ENCODE measurements around the gene DACH2. TPM values are rescaled to one million over a fixed set of nuclear protein-coding genes. Genes with fewer than 3 reads are reported as not detected.

DACH2 gene
- total and polyA plus RNA-seq, 9 of the 15 experiments (the other 6 are each of a cell fraction or from before 2014, with no cell fraction given), result not detected

- no peak for TF ChIP-seq HNRNPH1 (optimal IDR thresholded peaks at IDR 0.05; ENCODE audit: low read depth, low read length)
These were observed 681.5 kb downstream of the DACH2 start (continued) for GRCh38 chrX:86829786-86830185.

- DNase-seq (ENCODE audit: extremely low read depth in 1 of 4, low spot score in 3 of 4), result no peak
- Histone ChIP-seq H2AFZ (ENCODE audit: low read depth, low read length) (no peak overlapping the region), H3K9me1 (ENCODE audit: control insufficient read depth, insufficient read depth, low read length) (no peaks in the 10 kb centered on the region), H3K4me3 (no peak overlapping the region), H3K79me2 (ENCODE audit: control insufficient read depth, insufficient read depth, low read length) (no peaks in the 10 kb centered on the region), H3K36me3 (ENCODE audit: control insufficient read depth, insufficient read depth, low read length) (no peaks in the 10 kb centered on the region), H3K9ac (ENCODE audit: insufficient read depth in 1 of 2, low read depth in 2 of 2, low read length in 2 of 2) (no peak overlapping the region), H3K9me3 (replicated peaks; ENCODE audit: control insufficient read depth, insufficient read depth, low read depth, low read length) (no peaks in the 10 kb centered on the region), H3K27me3 (ENCODE audit: control insufficient read depth in 2 of 2, insufficient read depth in 2 of 2, low read length in 2 of 2) (no peaks in the 10 kb centered on the region), H3K4me1 (replicated peaks in 1 of 2; ENCODE audit: control insufficient read depth in 2 of 2, insufficient read depth in 2 of 2, low read length in 2 of 2) (no peaks in the 10 kb centered on the region), H4K20me1 (replicated peaks; ENCODE audit: control insufficient read depth, insufficient read depth, low read length) (no peaks in the 10 kb centered on the region), H3K27ac (ENCODE audit: extremely low read depth, low read depth, low read length) (no peak overlapping the region), H3K4me2 (ENCODE audit: insufficient read depth, low read length) (no peak overlapping the region)
- ChIA-PET POLR2A (no interaction called here), CTCF (ENCODE audit: low intra/inter-chr PET ratio) (no interaction called here)
- BruUV-seq (replicated peaks), result no TSS peak
- TF ChIP-seq DIDO1 (tag; IDR thresholded peaks at IDR 0.05; ENCODE audit: low read depth) (no peak), NFRKB (IDR thresholded peaks at IDR 0.05; ENCODE audit: low read depth) (no peak), RB1 (IDR thresholded peaks at IDR 0.05; ENCODE audit: low read depth) (no peak), POLR2G (IDR thresholded peaks at IDR 0.05; ENCODE audit: low read depth, low read length) (no peak), FOXM1 (IDR thresholded peaks at IDR 0.05; ENCODE audit: low read depth) (no peak), FOXM1 (CRISPR knock-in tag; IDR thresholded peaks at IDR 0.05; ENCODE audit: low read depth) (no peak), KAT2B (IDR thresholded peaks at IDR 0.05; ENCODE audit: low read depth, low read length) (no peak), NUFIP1 (IDR thresholded peaks at IDR 0.05; ENCODE audit: partially characterized antibody) (no peak)
- TF ChIP-seq, protein P1, sequence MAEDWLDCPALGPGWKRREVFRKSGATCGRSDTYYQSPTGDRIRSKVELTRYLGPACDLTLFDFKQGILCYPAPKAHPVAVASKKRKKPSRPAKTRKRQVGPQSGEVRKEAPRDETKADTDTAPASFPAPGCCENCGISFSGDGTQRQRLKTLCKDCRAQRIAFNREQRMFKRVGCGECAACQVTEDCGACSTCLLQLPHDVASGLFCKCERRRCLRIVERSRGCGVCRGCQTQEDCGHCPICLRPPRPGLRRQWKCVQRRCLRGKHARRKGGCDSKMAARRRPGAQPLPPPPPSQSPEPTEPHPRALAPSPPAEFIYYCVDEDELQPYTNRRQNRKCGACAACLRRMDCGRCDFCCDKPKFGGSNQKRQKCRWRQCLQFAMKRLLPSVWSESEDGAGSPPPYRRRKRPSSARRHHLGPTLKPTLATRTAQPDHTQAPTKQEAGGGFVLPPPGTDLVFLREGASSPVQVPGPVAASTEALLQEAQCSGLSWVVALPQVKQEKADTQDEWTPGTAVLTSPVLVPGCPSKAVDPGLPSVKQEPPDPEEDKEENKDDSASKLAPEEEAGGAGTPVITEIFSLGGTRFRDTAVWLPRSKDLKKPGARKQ (CRISPR knock-in tag; IDR thresholded peaks at IDR 0.05), result no peak
- TF ChIP-seq, protein P2, sequence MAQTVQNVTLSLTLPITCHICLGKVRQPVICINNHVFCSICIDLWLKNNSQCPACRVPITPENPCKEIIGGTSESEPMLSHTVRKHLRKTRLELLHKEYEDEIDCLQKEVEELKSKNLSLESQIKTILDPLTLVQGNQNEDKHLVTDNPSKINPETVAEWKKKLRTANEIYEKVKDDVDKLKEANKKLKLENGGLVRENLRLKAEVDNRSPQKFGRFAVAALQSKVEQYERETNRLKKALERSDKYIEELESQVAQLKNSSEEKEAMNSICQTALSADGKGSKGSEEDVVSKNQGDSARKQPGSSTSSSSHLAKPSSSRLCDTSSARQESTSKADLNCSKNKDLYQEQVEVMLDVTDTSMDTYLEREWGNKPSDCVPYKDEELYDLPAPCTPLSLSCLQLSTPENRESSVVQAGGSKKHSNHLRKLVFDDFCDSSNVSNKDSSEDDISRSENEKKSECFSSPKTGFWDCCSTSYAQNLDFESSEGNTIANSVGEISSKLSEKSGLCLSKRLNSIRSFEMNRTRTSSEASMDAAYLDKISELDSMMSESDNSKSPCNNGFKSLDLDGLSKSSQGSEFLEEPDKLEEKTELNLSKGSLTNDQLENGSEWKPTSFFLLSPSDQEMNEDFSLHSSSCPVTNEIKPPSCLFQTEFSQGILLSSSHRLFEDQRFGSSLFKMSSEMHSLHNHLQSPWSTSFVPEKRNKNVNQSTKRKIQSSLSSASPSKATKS (CRISPR knock-in tag; IDR thresholded peaks at IDR 0.05), result no peak
- ATAC-seq, result no peak
- FAIRE-seq, result no peak
- intact Hi-C loops (cut with micrococcal nuclease) (no loop called here), in situ Hi-C loops (cut with MboI) (no loop called here)
These were observed 682.4 kb downstream of the DACH2 start for GRCh38 chrX:86830685-86831084.

All from K562 (cell line).